NCI-H1048 (cell line): ENCODE measurements around the gene COL5A1.
"Not testable (repeated sequence)": the region's sequence is repeated elsewhere in the genome, so short reads cannot be mapped to it uniquely, and the experiment has no call there.

ENCODE experiments used
- DNase-seq: peaks from one replicate; lab custom pipeline; 2025; lab: John Stamatoyannopoulos, UW

The COL5A1 gene

GRCh38 chr9:134838651-134839454, 197.2 kb downstream of the COL5A1 start:
- DNase-seq, result no peak

GRCh38 chr9:134839455-134840125, 198.0 kb downstream of the COL5A1 start:
- DNase-seq, result no peak

GRCh38 chr9:134840511-134840910, 198.9 kb downstream of the COL5A1 start:
- DNase-seq, result no peak

GRCh38 chr9:134841180-134841904, 199.7 kb downstream of the COL5A1 start:
- no peak for DNase-seq

- no peak for DNase-seq
These were observed 200.7 kb downstream of the COL5A1 start for GRCh38 chr9:134842321-134842720.

GRCh38 chr9:134843740-134844139, 202.1 kb downstream of the COL5A1 start:
- no peak for DNase-seq

GRCh38 chr9:134844821-134845220, 203.2 kb downstream of the COL5A1 start:
- no peak for DNase-seq

GRCh38 chr9:134846187-134846586, 204.6 kb downstream of the COL5A1 start:
- DNase-seq, result no peak

GRCh38 chr9:134846699-134847098, 205.1 kb downstream of the COL5A1 start:
- DNase-seq, result no peak

GRCh38 chr9:134847138-134847537, 205.5 kb downstream of the COL5A1 start:
- no peak for DNase-seq

GRCh38 chr9:134847752-134848432, 206.3 kb downstream of the COL5A1 start:
- no peak for DNase-seq

GRCh38 chr9:134848504-134848903, 206.9 kb downstream of the COL5A1 start:
- DNase-seq, result no peak

GRCh38 chr9:134850611-134851010, 209.0 kb downstream of the COL5A1 start:
- no peak for DNase-seq

- DNase-seq, result no peak
These were observed 209.4 kb downstream of the COL5A1 start for GRCh38 chr9:134851020-134851419.

- DNase-seq, result no peak
These were observed 211.5 kb downstream of the COL5A1 start for GRCh38 chr9:134852906-134853654.

- no peak for DNase-seq
These were observed 212.3 kb downstream of the COL5A1 start for GRCh38 chr9:134853893-134854292.

- DNase-seq, result no peak
These were observed 213.0 kb downstream of the COL5A1 start for GRCh38 chr9:134854541-134854981.

- no peak for DNase-seq
These were observed 213.8 kb downstream of the COL5A1 start for GRCh38 chr9:134855231-134855899.

- no peak for DNase-seq
These were observed 214.3 kb downstream of the COL5A1 start for GRCh38 chr9:134855900-134856377.

GRCh38 chr9:134857451-134857850, 215.8 kb downstream of the COL5A1 start:
- not testable (repeated sequence) for DNase-seq
